T47D (cell line): ENCODE data around the gene STX1B.

Source experiments
- DNase-seq, 2 experiments: peaks; one replicate each; pipeline versions ENCODE4 v3.0.0 to v3.0.0-alpha.2; 2011 to 2012; ENCODE audit warnings: low read depth in 1 of 2, low spot score in 1 of 2
- JUND ChIP-seq: IDR thresholded peaks from 2 replicates; pipeline ENCODE4 v1.6.1; 2012; ENCODE audit warnings: low read depth
- in situ Hi-C: cut with HindIII; loops from 2 replicates; pipeline ENCODE4 v1.10.0; 2016; ENCODE audit warnings: low sequenced_read_pairs, low pct_unique_long_range_greater_than_20kb

Gene STX1B

DNA sequence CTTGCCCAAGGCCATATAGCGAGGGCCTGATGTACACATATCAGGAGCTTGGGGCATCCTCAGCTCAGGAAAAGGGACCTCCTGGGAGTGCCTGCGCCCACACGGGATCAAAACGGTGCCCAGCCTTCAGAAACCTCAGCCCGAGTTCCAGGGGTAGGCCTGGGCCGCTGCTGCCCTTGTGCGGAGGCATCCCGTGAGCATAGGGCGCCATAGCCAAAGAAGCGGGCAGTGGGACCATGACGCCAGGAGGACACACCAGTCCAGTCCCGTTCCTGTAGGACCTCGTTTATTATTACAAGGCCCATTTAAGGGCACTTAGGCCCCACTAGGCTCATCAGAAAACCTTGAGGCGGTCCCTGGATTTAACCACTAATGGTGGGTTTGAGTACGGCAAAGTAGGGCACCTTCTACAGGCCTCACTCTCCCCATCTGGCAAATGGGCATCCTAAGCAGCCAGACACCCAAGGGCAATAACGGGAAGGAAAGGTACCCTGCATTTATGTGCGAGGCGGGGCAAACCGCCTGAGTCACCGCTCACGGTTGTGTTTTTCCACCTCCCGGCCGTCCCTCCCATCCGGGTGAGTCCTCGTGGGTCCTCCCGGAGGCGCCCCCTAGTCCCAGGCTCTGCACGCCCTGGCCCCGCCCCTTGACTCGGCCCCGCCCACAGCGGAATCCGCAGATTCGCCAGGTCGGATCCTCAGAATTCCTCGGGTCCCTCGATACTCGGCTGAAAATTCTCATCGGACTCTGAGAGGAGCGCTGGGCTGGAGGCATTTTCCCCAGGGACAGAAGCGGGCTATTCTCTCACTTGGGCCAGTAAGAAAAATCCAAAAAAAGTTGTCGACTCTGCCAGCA is 53.6 kb downstream of the STX1B start:
- in situ Hi-C loops, result no loop called here
- DNase-seq, result peak; percentile 71 to 88
- no peak for TF ChIP-seq JUND

DNA sequence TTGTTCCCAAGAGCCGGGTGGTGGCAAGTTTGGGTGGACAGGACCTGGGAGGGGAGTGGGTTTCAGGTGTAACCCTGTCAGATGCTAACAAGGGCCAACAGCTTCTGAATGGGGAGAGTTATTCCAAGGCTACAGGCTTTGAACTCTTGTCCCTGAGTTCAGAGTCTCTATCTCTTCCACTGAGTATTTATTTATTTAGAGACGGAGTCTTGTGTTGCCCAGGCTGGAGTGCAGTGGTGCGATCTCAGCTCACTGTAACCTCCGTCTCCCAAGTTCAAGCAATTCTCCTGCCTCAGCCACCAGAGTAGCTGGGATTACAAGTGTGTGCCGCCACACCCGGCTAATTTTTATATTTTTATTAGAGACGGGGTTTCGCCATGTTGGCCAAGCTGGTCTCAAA is 55.4 kb downstream of the STX1B start:
- no peak for DNase-seq
- no peak for TF ChIP-seq JUND
- in situ Hi-C loops, result no loop called here

DNA sequence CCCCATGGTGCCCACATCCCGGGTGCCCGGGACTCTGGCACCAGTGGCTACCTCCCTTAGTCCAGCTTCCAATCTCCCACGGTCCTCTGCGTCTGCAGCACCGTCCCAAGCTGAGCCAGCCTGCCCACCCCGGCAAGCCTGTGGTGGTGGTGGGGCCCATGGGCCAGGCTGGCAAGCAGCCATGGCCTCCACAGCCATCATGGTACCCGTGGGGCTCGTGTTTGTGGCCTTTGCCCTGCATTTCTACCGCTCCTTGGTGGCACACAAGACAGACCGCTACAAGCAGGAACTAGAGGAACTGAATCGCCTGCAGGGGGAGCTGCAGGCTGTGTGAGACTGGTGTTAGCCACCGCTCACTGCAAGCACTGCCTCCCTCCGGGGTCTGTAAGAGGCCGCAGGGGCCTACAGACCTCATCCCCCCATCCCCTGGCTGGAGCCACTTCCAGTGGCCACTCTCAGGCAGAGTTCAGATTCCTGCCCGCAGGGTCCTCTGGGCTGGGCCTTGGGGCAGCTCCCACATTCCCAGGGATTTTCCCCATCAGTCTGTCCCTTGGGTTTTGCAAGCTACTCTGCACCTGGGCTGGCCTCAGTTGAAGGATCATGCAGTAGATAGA is 56.8 kb downstream of the STX1B start:
- no peak for TF ChIP-seq JUND
- in situ Hi-C loops, result no loop called here
- peak in 1 of 2 experiments; percentile 76 for DNase-seq

DNA sequence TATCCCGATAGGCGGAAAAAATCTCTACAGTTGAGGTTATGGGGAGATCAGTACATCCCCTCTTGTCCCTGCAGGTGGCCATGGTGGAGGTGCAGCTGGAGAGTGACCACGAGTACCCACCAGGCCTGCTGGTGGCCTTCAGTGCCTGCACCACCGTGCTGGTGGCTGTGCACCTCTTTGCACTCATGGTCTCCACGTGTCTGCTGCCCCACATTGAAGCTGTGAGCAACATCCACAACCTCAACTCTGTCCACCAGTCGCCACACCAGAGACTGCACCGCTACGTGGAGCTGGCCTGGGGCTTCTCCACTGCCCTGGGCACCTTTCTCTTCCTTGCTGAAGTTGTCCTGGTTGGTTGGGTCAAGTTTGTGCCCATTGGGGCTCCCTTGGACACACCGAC is 57.3 kb downstream of the STX1B start:
- TF ChIP-seq JUND, result no peak
- no peak for DNase-seq
- in situ Hi-C loops, result no loop called here

DNA sequence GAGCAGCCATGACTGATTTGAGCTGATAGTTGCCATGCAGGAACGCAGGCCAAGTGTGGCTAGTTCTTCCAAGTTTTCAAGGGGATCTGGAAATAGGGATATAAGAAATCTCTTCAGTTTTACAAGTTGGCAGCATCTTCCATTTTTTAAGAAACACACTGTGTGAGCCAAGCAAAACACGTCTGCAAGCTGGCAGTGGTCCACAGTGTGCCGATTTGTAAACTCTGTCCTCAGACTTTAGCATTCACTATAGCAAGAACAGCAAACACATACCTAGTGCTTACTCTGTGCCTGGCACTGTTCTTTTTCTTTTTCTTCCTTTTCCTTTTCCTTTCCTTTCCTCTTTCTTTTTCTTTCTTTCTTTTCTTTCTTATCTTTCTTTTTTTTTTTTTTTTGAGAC is 58.7 kb downstream of the STX1B start:
- TF ChIP-seq JUND, result no peak
- DNase-seq, result peak in 1 of 2 experiments; percentile 34
- in situ Hi-C loops, result no loop called here

DNA sequence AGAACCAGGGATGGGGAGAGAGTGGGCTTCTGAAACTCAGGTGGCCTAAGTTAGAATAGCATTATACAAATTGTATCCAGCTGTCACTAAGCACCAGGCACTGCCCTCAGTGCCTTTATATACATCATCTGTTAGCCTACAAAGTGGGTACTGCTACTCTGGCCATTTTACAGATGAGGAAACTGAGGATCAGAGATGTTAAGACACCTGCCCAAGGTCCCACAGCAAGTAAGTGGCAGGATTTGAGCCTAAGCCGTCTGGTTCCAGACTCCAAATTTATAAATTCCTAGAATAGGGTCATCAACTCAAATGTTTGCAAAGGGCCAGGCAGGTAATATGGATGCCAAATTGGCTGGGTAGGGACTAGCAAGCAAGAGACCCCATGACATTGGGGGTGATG is 59.2 kb downstream of the STX1B start:
- no peak for TF ChIP-seq JUND
- in situ Hi-C loops, result no loop called here
- DNase-seq, result no peak

DNA sequence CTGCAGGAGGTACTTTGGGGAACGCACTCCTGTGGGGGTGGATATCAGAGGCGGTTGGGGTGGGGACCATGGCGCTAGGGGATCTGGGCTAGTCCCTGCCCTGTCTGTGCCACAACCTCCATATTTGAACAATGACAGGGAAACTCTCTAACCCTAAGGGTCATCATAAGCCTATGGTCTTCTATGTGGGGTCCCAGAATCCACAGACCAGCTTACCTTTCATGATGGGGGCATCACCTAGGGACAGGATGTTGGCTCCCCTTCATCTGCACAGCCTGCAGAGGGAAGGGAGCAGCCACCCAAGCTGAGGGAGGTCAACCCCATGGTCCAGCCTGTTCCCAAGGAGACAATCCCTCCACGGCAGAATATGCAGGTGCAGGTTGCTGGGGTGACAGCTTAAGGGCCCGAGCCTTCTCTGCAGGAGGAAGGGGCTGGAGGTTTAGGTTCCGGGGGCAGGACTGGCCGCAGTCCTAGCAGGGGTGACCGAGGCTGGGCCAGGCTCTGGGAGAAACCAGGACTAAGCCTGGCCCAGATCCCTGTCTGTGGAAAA is 59.8 kb downstream of the STX1B start:
- in situ Hi-C loops, result no loop called here
- DNase-seq, result no peak
- no peak for TF ChIP-seq JUND

DNA sequence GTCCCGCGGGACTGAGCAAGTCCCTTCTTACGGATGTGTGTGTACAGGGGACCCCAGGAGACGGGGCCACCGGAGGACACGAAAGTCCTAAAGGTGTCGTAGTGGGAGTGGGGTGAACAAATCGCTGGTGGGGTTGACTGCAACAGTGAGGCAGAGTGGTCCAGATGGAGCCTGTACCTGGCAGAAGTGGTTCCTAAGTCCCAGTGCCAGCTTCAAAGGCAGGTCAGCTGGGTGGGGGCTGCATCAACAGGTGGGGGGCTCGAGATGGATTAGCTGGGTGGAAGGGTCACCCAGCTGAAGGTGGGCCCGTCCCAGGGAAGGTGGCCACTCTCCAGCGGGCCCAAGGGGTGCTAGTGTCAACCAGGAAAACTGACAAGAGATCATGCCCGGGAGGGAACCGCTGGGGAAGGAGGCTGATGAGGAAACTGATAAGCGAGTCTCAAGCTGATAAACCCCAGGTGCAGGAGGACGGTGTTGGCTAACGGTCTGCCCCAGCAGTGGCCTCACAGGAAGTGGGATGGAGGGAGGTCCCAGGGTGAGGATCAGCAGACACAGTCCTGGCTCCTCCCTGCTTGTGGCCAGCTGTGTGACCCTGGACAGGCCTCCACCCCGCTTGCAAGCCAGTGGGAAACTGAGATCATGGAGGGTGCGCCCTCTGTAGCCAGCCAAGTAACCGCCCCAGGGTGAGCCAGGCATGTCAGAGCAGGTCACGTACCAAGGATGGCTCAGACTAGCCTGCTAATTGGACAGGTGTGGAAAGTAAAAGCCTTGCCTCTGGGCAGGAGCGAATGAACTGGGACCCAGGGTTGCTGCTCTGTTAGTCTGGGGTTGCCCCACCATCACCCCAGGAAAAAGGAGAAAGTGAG is 60.6 kb downstream of the STX1B start:
- no peak for TF ChIP-seq JUND
- in situ Hi-C loops, result no loop called here
- peak in 1 of 2 experiments; percentile 79 for DNase-seq

DNA sequence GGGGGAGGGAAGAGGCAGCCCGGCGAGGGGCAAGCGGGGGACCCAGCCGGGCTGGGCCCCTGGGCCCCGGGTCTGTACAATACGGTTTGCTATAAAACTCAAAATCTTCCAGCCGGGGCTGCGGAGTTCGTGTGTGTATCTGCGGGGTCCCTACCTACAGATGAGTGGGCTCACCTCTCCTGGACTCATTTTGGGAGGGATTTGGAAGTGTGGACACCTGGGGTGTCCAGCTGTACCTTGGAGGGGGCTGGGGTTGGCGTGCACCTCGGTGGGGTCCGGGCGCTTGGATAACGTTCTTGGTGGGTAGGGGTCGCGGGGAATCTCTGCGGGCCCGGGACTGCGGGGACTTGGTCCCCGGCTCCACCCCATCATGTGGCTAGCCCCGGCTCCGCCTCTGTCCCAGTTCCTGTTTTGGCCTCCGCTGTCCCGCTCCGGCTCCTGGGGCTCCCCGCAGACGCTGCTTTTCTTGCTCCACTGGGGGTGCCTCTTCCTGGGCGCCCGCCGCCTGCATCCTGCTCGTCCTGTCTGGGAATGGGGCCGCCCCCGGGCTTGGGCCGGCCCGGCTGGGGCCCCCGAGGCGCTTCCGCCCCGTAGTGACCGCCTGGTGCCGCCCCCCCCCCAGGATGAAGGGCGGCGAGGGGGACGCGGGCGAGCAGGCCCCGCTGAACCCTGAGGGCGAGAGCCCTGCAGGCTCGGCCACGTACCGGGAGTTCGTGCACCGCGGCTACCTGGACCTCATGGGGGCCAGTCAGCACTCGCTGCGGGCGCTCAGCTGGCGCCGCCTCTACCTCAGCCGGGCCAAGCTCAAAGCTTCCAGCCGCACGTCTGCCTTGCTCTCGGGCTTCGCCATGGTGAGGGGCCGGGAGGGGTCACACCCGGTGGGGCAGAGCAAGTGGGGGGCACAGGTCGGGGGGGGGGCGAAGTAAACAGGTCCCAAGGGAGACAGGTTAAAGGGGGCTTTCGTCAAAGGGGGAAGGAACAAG is 61.5 kb downstream of the STX1B start, which contains the start of gene ORAI3:
Gene ORAI3 (plus strand): TSS at position 402 of the 983 bp plus-strand sequence. CDS start 222 bp downstream, at position 624.
- TF ChIP-seq JUND, result no peak
- DNase-seq, result peak in 1 of 2 experiments; percentile 77
- in situ Hi-C loops, result no loop called here

DNA sequence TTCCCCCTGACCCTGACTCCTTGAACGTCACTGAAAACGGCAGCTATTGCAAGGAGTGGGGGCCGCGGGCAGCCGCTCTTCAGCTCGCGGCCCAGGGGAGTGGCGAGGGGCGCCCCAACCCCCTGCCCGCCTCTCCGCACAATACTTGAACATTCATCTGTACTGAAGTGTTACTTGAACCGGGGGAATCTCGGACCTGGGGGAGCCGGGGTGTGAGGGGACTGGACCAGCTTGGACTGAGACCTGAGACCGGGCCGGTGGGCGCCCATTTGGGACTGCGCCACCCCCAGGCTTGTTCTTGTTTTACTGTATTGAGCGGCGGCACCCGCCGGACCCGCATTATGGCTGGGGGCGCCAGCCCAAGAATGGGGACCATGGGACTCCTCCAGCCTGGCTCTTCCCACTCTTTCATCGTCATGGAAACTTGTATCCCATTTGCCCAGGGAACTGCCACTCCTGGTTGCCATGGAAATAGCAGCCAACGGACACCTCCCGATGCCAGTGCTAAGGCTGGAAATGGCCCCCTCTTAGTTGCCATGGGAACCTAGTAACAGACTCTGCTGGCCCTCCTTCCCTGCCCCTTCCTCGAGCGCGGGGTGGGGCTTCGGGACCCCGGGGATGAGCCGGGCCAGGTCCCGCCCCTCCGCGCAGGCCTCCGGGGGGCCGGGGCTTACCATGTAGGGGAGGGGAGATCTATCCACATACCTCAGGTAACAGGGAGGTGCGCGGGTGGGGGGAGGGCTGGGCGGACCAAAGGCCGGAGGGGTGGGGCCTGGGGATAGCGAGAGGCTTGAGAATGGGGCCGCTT is 62.4 kb downstream of the STX1B start:
- in situ Hi-C loops, result no loop called here
- DNase-seq, result peak; percentile 78 to 98
- TF ChIP-seq JUND, result no peak

DNA sequence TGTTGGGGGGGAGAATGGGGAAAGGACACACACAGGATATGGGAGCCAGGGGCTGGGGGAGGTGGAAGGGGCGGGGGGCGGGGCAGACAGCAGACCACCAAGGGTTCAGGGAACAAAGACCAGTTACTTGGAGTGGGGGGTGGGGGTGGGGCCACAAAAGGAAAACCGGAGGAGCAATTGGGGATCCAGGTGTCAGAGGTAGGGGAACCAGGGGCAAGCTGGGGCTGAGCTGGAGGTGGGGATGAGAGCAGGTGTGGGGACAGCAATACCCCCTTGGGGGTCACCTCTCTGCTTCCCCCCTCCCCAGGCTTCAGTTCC is 62.9 kb downstream of the STX1B start:
- TF ChIP-seq JUND, result no peak
- in situ Hi-C loops, result no loop called here
- DNase-seq, result no peak
